Left colon (tissue), 2 donors: Measurements from ENCODE around the gene DYNC1H1. TPM values are rescaled to one million over a fixed set of nuclear protein-coding genes. Genes with fewer than 3 reads are reported as not detected.

Source experiments
- ATAC-seq: fragments of 200-7000 bp; cut with Tn5 transposase; one replicate; pipeline ENCODE4 v1.9.1; 2020; ENCODE audit warnings: mild to moderate bottlenecking, moderate library complexity
- DNase-seq, 2 donors: peaks; one replicate each; pipeline ENCODE4 v3.0.0-alpha.2; 2020
- intact Hi-C, 2 donors: fragments of 100-400 bp; cut with DNase I in 1 of 2; cut with micrococcal nuclease in 1 of 2; formaldehyde crosslinking; loops; one replicate each; pipeline versions ENCODE4 v1.11.2 to v1.14.0; 2022; cut with DNase I, micrococcal nuclease
- total RNA-seq, 2 donors: library from RNA; stranded (reverse); fragmentation: NEBNext Ultra II Directional; extraction: Animal tissue kit (Norgen Biotek cat#: 25700); gene quantifications; one replicate each; pipeline ENCODE4 v1.2.1, GENCODE V29; 2021
- donor health status: DM: no; HTN: no; CAD: no.
- donor health status: DM: yes; HTN: yes; CAD: no.

Gene DYNC1H1
- total RNA-seq, 2 donors from 2014 or later: 370 to 424 TPM

DNA sequence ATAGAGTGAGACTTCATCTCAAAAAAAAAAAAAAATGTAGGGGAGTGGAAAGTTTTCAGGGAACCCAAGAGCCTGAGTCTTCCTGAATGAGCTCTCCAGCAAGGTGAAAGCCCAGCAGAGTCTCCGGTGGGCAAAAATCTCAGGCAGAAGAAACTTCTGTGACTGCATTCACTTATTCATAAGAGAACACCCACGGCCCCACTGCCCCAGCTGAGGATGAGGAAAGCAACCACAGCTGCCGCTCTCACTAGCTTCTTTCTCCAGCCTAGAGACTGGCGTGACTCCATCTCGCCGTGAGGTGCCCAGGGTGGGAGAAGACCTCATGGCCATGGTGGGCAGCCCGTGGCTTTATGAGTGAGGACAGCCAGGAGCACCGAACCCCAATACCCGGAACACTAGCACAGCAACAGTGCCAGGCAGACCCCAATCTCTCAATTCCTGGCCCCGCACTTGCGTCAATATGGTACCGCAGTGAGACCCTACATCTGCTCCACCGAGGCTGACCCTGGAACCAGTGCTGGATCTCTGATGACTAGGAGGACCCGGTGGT, 29.7 kb upstream of the DYNC1H1 start:
- intact Hi-C loops: no loop called here
- no peak for DNase-seq

GRCh38 chr14:101937926-101938767, 26.2 kb upstream of the DYNC1H1 start:
- ATAC-seq: no peak
- DNase-seq: no peak

More for the DNA sequence above, 29.7 kb upstream of the DYNC1H1 start:
- ATAC-seq: no peak

DNA sequence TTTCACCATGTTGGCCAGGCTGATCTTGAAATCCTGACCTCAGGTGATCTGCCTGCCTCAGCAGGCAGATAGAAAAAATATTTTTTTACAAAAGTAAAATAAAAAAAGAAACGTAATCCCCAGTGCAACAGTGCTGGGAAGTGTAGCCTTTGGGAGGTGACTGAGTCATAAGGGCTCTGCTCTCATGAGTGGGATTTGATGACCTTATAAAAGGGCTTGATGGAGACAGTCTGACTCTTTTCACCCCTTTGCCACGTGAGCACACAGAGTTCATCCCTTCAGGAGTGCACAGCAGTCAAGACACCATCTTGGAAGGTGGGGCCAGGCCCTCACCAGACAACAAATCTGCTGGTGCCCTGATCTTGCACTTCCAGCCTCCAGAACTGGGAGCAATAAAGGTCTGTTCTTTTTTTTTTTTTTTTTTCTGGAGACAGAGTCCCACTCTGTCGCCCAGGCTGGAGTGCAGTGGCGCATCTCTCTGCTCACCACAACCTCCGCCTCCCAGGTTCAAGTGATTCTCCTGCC, 24.7 kb upstream of the DYNC1H1 start:
- ATAC-seq (no peak), DNase-seq (no peak)
- intact Hi-C loops: no loop called here

More at GRCh38 chr14:101937926-101938767, 26.2 kb upstream of the DYNC1H1 start:
- intact Hi-C loops: no loop called here

DNA sequence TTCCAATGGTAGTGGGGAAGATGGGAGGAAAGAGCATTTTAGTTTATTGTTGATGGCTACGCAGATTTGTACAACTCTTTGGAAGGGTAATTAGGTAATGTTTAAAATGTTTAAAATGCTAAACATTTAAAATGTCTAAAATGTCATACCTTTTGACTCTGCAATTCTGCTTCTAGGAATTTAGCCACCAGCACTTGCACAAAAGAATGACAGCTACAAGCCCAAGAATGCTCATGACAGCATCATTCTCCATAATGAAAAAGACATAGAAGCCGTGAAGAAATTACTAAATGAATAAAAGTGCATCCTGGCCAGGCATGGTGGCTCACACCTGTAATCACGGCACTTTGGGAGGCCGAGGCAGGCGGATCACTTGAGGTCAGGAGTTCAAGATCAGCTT, 19.9 kb upstream of the DYNC1H1 start:
- DNase-seq: no peak
- no peak for ATAC-seq
- intact Hi-C loops: no loop called here

DNA sequence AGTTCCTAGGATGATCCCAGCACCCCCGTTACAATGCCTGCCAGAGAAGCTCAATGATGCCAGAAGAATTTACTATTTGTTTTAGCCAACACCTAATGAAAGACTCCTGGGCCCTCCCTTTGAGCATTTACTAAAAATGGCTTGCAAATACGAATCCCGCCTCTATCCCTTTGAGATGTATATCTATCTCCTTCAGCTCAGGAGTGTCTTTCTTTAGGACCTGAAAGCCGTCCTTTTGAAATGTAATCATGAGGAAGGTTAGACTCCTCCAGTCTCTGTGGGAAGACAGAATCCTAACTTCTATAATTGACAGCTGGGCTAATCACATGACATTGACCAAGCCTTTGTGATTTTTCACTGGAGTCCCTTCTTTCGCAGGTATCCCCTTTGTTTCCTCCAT, 19.2 kb upstream of the DYNC1H1 start:
- intact Hi-C loops: loop anchor here in 1 of 2 donors (5.0 kb wide), 1 partner anchor 173 kb away; no protein-coding TSS in a partner anchor
- no peak for ATAC-seq
- DNase-seq: no peak

GRCh38 chr14:101947577-101947903, 16.8 kb upstream of the DYNC1H1 start:
- peak; percentile 43 to 55 for DNase-seq
- intact Hi-C loops: loop anchor here in 1 of 2 donors (5.0 kb wide), 1 partner anchor 175 kb away; no protein-coding TSS in a partner anchor
- ATAC-seq: peak; percentile 12

DNA sequence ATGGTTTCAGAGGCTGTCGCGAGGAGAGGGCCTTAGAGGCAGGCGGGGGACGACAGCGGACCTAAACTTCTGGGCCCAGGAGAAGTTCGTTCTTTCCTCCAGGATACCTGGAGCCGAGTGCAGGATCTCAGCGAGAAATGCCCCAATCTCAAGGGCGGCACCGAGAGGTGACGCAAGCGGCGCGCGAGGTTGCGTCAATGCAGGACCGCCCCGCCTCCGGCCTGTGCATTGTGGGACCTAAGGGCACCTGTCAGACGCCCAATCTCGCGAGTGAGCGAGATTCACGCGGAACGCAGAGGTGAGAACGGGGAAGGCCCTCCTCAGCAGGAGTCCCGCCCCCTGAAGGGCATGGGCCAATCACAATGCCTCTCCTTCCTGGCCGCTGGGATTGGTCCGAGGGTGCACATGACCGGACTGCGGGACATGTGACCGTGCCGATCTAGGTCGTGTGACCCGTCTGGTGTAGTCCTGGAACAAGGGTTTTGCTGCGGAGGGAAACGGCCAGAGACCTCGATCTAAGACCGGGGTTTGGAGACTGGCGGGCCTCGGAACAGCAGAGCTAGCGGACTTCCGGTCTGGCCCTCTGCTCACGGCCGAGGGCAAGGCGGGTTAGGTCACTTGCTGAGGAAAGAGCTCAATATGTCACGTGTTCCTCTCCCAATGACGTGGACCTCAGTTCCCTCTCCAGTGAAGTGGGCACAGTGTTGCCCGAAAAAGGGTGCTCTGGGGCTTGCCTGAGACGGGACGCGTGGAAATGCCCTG, 16.3 kb upstream of the DYNC1H1 start:
- DNase-seq (peak; percentile 100), ATAC-seq (peak; percentile 94)
- intact Hi-C loops: loop anchor here in 1 of 2 donors (5.0 kb wide), 1 partner anchor 176 kb away; no protein-coding TSS in a partner anchor

GRCh38 chr14:101948666-101949216, 15.6 kb upstream of the DYNC1H1 start:
- ATAC-seq: peak; percentile 13
- intact Hi-C loops: loop anchor here in 1 of 2 donors (5.0 kb wide), 1 partner anchor 176 kb away; no protein-coding TSS in a partner anchor

DNA sequence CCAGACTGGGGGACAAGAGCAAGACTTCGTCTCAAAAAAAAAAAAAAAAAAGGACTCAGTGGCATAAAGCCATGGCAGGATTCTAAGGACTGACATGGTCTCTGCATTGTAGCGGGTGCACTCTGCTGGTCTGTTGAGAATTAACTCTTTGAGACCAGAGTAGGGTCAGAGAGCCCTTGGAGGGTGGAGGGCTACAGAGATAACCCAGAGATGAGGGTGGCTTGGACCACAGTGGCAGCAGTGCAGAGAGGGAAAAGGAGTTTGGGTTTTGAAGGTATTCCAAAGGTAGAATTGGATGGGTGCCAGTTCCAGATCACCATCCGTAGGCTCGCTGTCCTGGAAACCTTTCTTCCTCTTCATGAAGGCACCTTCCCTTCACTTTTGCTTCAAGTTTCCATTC, 14.3 kb upstream of the DYNC1H1 start:
- ATAC-seq (no peak), DNase-seq (no peak)
- intact Hi-C loops: no loop called here

More at GRCh38 chr14:101948666-101949216, 15.6 kb upstream of the DYNC1H1 start:
- peak; percentile 41 for DNase-seq

DNA sequence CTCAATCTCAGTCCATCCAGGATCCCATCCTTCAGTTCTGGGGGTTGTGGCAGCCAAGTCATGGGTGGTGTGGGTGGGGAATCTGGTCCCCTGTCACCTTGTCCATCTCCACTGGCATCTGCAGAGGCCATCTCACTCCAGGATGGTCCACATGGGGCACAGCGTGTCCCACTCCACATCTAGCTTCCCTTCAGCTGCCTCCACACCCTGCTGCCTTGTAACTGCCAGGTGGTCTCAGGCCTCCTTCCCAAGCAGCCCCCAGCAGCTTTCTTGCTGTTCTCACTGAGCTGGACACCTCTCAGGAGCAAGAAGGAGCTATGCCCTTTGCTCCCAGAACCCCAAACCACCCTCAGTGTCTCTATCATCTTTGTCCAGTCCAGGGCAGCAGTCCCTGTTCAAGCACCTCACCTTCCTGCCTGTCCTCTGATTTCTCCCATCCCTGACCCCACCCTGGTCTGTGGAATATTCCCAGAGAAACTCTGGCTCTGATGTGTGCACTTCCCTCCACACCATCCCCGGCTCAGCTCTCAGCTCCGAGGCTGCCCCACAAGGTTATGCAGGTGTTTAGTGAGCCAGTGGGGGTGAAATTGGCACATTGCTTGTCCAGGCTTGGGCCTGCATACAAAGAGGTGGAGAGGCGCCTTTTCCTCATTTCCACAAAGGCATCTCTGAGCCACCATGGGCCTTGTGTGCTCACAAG, 13.7 kb upstream of the DYNC1H1 start:
- peak in 1 of 2 donors; percentile 24 for DNase-seq
- no peak for ATAC-seq
- intact Hi-C loops: no loop called here

GRCh38 chr14:101953151-101953550, 11.2 kb upstream of the DYNC1H1 start:
- intact Hi-C loops: no loop called here
- DNase-seq (no peak), ATAC-seq (no peak)

GRCh38 chr14:101954501-101954900, 9.9 kb upstream of the DYNC1H1 start:
- ATAC-seq (no peak), DNase-seq (no peak)
- intact Hi-C loops: no loop called here

DNA sequence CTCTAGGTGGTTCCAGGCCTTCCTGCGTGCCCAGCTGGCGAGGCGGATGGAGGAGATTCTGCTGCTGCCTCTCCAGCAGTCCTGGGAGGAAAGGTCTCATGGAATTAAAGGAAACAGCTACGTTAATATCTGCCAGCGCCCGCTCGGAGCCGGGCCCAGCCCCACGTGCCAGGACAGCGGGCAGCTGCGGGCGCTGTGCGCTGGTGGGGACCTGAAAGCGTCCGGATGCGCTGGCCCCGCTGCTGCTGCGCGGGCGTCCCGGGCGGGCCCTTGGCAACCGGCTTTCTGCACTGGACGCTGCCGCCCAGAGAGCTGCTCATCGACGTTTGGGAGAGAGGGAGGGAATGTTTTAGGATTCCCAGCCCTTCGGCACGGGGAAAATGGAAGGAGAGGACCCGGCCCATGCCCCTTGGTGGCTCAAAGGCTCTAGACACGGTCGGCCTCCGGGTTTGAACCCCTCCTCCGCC, 8.6 kb upstream of the DYNC1H1 start:
- intact Hi-C loops: no loop called here
- DNase-seq (no peak), ATAC-seq (no peak)

DNA sequence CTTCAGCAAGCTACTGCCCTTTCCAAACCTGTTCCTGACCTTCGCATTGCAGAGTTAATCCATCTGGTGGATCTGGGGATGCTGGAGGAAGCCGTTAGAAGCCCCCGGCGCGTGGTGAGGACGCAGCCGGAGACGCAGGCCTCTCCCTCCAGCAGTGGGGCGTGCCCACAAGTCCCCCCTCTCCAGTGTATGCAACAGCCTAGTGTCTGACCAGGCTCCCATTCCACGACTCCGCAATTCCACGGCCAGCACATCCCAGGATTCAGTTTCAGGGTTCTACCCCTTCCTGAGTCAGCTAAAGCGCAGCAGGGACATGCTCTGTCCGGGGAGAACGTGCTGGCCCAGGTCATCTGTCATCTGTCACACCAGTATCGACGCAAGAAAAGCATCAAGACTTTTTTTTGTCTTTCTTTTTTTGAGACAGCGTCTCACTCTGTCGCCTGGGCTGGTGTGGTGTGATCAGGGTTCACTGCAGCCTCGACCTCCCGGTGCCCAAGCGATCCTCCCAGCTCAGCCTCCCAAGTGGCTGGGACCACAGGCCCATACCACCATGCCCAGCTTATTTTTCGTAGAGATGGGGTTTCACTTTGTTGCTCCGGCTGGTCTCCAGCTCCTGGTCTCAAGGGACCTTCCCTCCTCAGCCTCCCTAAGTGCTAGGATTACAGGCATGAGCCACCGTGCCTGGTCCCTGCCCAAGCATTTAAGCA, 8.0 kb upstream of the DYNC1H1 start:
- no peak for ATAC-seq
- intact Hi-C loops: no loop called here
- DNase-seq: no peak

GRCh38 chr14:101957406-101958234, 6.8 kb upstream of the DYNC1H1 start:
- DNase-seq: no peak
- ATAC-seq: no peak
- intact Hi-C loops: no loop called here

DNA sequence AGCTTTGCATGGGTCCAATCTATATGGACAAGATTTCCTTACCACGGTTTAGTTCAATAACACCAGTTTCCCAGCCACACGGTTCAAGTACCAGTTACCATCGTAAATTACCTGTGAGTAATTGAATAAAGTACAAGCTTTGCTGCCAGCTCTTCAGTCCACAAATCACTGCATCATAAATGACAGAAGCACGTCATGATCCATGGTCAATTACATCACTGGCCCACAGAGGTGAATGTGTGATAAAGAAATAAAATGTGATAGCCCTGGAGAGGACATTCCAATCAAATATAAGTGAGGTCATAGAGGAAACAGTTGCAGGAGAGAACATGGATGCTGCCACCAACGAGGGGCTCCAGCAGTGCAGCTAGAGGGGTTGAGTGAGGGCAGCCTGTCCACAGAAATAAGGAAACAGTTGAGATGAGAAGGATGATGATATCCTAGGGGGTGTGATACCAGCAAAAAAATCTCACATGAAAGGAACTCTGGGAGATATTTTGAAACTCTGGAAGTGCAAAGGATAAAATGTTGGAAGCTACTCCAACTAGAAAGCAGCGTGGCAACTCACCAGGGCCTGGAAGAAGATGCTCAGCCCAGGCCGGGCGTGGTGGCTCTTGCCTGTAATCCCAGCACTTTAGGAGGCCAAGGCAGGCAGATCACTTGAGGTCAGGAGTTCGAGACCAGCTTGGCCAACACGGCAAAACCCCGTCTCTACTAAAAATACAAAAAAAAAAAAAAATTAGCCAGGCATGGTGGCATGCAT, 5.8 kb upstream of the DYNC1H1 start:
- intact Hi-C loops: no loop called here
- ATAC-seq (peak; percentile 10), DNase-seq (no peak)
